BLaER1 treated with 17β-estradiol and CSF1 and Interleukin-3, amounts not matched to agents 10 nM and 100 nM (cell line): Measurements from ENCODE around the gene MEAK7.

Experiments used
- H3K27ac ChIP-seq, 11 experiments: shearing (Covaris generic); formaldehyde crosslinking; 2 replicates each; pipeline ENCODE4 v1.8.1; 2022
- H3K27me3 ChIP-seq, 11 experiments: shearing (Covaris generic); formaldehyde crosslinking; 2 replicates each; pipeline ENCODE4 v1.8.1; 2022
- H3K36me3 ChIP-seq, 11 experiments: shearing (Covaris generic); formaldehyde crosslinking; 2 replicates each; pipeline ENCODE4 v1.8.1; 2022
- H3K4me1 ChIP-seq, 10 experiments: shearing (Covaris generic); formaldehyde crosslinking; 2 replicates each; pipeline ENCODE4 v1.8.1; 2022
- H3K4me2 ChIP-seq, 11 experiments: shearing (Covaris generic); formaldehyde crosslinking; 2 replicates each; pipeline ENCODE4 v1.8.1; 2022
- H3K4me3 ChIP-seq, 10 experiments: shearing (Covaris generic); formaldehyde crosslinking; 2 replicates each; pipeline ENCODE4 v1.8.1; 2022
- H3K9ac ChIP-seq, 11 experiments: shearing (Covaris generic); formaldehyde crosslinking; 2 replicates each; pipeline ENCODE4 v1.8.1; 2022
- H3K9me3 ChIP-seq, 11 experiments: shearing (Covaris generic); formaldehyde crosslinking; replicated peaks in 1 of 11; 2 replicates each; pipeline ENCODE4 v1.8.1; 2022
- H4K20me1 ChIP-seq, 11 experiments: shearing (Covaris generic); formaldehyde crosslinking; 2 replicates each; pipeline ENCODE4 v1.8.1; 2022
- Cebpa-rat ChIP-seq, 11 experiments: shearing (Covaris generic); IDR thresholded peaks; 2 replicates each; pipeline ENCODE4 v1.8.1; 2022

MEAK7 gene

DNA sequence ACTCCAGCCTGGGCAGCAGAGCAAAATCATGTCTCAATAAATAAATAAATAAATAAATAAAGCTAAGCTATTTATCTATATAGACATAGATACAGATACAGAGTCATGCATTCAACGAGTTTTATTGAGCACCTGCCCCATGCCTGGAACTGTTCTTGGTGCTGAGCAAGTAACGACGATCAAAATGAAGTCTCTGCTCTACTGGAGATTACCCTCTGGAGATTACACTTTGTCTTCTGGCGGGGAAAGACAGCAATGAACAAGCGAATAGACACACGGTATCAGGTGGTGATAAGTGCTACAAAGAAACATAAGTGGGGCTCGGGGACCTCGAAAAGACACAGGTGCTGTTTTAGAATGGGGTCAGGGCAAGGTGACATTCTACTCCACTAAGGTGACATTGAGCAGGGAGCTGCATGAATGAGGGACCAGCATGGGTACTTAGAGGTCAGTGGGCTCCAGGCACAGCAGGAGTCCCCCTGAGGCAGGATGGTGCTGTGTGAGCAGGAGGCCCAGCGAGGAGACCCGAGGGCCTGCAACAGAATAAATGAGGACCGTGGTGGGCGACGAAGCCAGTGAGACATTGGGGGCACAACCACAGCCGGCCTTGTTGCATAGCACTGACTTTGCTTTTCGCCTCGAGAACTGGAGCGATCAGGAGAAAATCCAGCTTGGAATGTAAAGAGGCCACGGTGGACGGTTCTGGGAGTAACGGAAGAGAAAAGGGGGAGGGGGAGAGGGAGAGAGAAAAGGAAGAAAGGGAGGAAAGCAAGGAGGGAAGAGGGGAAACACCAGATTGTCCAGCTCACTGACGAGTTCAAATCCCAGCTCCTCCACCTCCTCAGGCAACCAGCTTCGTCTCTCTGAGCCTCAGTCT lies 42.4 kb upstream of the MEAK7 start:
- Histone ChIP-seq H3K9ac (no peak overlapping the region; a peak in 1 of 22 replicates), H3K4me3 (no peak overlapping the region), H3K27me3 (peaks cover 0 to 8% (median 0%) of the 10 kb centered on the region in 11 experiments; a peak in 3 of 22 replicates), H3K4me2 (peak overlapping the region; percentile 3 to 74 (median 55); a peak in 19 of 22 replicates), H3K36me3 (no peaks in the 10 kb centered on the region), H3K27ac (peak overlapping the region in 1 of 11 experiments; percentile 34; a peak in 1 of 22 replicates), H3K4me1 (peaks cover 40 to 71% (median 66%) of the 10 kb centered on the region in 10 experiments), H4K20me1 (no peaks in the 10 kb centered on the region), H3K9me3 (no peaks in the 10 kb centered on the region)
- no peak for TF ChIP-seq Cebpa-rat (IDR thresholded peaks at IDR 0.05)

DNA sequence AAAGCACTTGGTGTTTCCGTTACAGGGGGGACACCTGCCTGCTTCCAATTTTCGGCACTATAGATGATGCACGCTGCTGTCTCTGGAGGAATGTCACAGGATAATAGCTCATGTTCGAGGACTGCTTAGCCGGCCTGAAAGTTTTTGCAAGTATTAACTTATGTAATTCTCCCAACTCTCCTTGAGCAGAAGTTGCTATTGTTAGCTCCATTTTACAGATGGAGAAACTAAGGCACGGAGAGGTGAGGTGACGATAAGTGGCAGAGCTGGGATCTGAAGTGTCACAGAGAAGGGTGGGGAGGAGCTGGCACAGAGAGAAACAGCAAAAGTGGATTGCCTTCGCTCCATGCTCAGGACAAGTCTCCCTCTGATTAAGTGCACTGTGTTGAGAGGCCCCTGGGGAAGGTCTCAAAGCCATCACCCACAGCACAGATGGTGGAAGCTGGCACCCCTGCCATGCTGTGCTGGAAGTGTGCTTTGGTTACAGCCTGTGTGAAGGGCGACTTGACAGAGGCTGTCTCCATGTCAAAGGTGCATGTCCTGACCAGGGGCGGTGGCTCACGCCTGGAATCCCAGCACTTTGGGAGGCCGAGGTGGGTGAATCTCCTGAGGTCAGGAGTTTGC lies 40.8 kb upstream of the MEAK7 start:
- Histone ChIP-seq H3K4me3 (no peak overlapping the region), H3K4me2 (peak overlapping the region in 10 of 11 experiments; percentile 37 to 65 (median 50); a peak in 17 of 22 replicates), H3K27ac (no peak overlapping the region), H3K4me1 (peaks cover 30 to 66% (median 61%) of the 10 kb centered on the region in 10 experiments), H3K9ac (no peak overlapping the region), H3K9me3 (peaks cover 0 to 1% (median 0%) of the 10 kb centered on the region in 11 experiments; a peak in 1 of 22 replicates), H3K36me3 (no peaks in the 10 kb centered on the region), H4K20me1 (no peaks in the 10 kb centered on the region), H3K27me3 (peaks cover 0 to 8% (median 0%) of the 10 kb centered on the region in 11 experiments; a peak in 3 of 22 replicates)
- no peak for TF ChIP-seq Cebpa-rat (IDR thresholded peaks at IDR 0.05)

DNA sequence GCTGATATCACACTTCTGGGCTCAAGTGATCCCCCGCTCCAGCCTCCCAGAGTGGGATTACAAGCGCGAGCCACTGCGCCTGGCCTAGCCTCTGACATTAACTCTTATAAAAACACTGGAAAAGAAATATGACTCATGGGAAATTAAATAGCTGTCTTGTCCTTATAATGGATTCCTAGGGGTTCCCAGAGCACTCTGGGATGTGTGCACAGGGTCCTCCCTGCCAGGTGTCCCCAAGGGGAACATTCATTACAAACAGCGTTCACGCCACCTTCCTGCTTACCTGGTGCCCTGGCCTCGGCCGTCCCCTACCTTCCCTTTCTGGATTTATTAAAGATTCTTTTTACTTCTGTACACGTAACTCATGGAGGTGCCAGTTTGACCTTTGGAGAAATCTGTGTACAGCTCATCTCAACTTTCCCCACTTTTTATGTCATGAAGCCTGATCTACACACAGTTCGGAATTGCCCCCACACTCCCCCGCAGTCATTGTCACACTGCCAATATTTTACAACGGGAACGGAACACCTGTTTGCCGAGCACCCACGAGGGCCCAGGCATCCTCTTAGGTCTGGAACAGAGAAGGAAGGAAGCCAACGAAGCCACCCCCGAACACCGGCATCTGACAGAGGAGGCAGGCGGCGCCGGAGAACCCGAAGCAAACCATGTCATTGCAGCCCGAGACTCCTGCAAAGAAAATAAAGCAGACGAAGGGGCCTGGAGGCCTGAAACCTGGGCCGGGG lies 39.7 kb upstream of the MEAK7 start:
- Histone ChIP-seq H3K4me1 (peaks cover 20 to 56% (median 51%) of the 10 kb centered on the region in 10 experiments), H3K4me3 (no peak overlapping the region), H3K4me2 (peak overlapping the region; percentile 20 to 65 (median 44); a peak in 20 of 22 replicates), H3K36me3 (no peaks in the 10 kb centered on the region), H3K9me3 (peaks cover 0 to 9% (median 0%) of the 10 kb centered on the region in 11 experiments; a peak in 1 of 22 replicates), H4K20me1 (no peaks in the 10 kb centered on the region), H3K27me3 (peaks cover 0 to 8% (median 0%) of the 10 kb centered on the region in 11 experiments; a peak in 3 of 22 replicates), H3K9ac (no peak overlapping the region), H3K27ac (no peak overlapping the region)
- TF ChIP-seq Cebpa-rat (IDR thresholded peaks at IDR 0.05), result no peak

DNA sequence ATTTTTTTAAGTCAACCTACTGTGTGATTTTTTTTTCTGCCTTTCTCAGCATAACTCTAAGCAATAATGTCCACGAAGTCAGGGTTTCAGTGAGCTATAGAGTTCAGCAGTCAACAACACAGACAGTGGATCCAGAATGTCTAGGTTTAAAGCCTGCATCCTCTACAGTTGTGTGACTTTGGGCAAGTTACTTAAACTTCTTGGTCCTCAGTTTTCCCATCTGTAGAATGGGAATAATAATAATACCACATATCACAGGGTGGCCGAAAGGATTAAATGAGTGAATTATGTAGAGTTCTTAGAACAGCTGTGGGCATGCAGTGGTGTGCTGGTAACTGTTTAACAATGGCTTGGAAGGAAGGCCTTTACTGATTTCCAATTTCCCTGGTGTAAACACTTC lies 38.8 kb upstream of the MEAK7 start:
- no peak overlapping the region for H3K4me2 ChIP-seq
- H3K27ac ChIP-seq, result no peak overlapping the region
- TF ChIP-seq Cebpa-rat (IDR thresholded peaks at IDR 0.05), result no peak
- H3K4me1 ChIP-seq, result peaks cover 13 to 46% (median 42%) of the 10 kb centered on the region in 10 experiments
- no peaks in the 10 kb centered on the region for H4K20me1 ChIP-seq
- H3K27me3 ChIP-seq, result peaks cover 0 to 8% (median 0%) of the 10 kb centered on the region in 11 experiments; a peak in 3 of 22 replicates
- H3K4me3 ChIP-seq, result no peak overlapping the region
- H3K36me3 ChIP-seq, result no peaks in the 10 kb centered on the region
- peaks cover 0 to 9% (median 0%) of the 10 kb centered on the region in 11 experiments; a peak in 1 of 22 replicates for H3K9me3 ChIP-seq
- H3K9ac ChIP-seq, result no peak overlapping the region

DNA sequence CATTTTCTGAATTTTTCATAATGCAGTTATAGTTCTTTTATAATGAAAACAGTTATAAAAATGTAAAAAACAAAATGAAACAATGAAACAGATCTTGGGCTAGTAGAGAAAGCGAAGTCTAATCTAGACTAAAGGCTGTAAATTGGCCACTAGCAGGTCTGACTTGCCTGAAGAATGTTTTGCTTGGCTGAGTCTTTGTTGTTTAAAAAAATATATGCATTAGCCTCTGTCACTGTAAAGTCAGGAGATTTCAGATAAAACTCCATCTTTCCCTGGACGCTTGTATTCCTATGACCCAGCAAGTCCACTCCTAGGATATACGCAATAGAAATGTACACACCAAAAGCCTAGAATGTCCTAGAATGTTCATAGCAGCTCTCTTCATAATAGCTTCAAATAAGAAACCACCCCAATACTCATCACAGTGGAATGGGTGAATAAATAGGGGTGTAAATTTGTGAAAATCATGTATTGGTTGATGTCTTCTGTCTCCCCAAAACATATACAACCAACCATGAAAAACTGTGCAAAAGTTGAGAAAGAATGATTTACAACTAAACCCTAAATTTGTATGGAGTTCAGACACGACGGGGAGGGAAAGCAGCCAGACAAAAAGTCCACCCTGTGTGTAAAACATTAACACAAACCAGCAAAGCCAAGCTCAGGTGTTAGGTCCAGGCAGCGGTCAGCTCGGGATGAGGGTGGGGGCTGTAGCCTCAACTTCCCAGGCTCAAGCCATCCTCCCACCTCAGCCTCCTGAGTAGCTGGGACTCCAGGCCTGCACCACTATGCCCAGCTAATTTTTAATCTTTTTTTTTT lies 37.7 kb upstream of the MEAK7 start:
- Histone ChIP-seq H3K4me2 (no peak overlapping the region), H3K9ac (no peak overlapping the region)

DNA sequence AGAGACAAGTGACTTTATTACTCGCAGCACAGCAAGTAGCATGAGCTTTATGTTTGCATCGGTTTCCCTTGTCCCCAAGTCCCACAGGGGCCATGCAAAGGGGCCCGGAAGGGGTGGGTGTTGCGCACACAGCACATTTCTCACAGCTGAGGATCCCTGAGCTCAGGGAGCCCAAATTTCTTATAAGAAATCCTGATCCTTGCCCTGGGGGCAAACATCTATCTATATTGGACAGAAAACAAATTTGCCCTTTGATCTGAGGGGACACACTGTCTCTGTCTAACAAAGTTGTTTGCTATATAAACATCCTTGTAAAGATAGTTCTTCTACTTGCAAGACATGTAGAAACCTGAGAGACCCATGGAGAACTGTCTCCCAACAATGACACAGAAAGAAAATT lies 35.7 kb upstream of the MEAK7 start:
- no peak for TF ChIP-seq Cebpa-rat (IDR thresholded peaks at IDR 0.05)

More for the DNA sequence above, 37.7 kb upstream of the MEAK7 start:
- H4K20me1 ChIP-seq, result no peaks in the 10 kb centered on the region
- no peak for TF ChIP-seq Cebpa-rat (IDR thresholded peaks at IDR 0.05)
- H3K36me3 ChIP-seq, result no peaks in the 10 kb centered on the region
- H3K4me3 ChIP-seq, result no peak overlapping the region
- peaks cover 8 to 39% (median 36%) of the 10 kb centered on the region in 10 experiments for H3K4me1 ChIP-seq
- no peak overlapping the region for H3K27ac ChIP-seq
- H3K27me3 ChIP-seq, result peaks cover 0 to 8% (median 0%) of the 10 kb centered on the region in 11 experiments; a peak in 3 of 22 replicates
- H3K9me3 ChIP-seq, result peaks cover 0 to 9% (median 0%) of the 10 kb centered on the region in 11 experiments; a peak in 1 of 22 replicates

DNA sequence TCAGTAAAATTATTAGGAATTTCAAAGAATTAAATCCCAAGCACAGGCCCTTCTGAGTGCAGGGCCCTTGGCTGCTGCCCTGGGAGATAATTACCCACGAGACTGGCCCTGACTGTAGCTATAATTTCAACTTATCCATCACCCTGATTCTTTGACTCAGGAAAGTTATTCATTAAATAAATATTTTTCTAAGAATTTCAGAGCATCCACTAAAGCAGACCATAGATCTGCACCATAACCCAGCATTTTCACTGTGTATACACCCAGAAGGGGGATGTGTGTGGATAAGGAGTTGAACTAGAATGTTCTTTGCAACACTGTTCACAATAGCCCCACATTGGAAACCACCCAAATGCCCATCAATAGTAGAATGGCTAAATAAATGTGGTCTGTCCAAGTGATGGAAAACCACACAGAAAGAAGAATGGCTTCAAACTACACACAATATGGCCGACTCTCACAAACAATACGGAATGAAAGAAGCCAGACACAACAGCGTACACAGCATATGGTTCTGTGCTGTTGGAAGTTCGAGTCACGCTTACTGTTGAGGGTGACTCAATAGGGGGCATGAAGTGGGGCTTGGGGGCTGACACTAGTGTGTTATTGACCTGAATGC lies 33.9 kb upstream of the MEAK7 start:
- Histone ChIP-seq H3K4me3 (no peak overlapping the region), H3K4me2 (peak overlapping the region in 1 of 11 experiments; percentile 5; a peak in 1 of 22 replicates), H3K27ac (no peak overlapping the region), H3K4me1 (peaks cover 4 to 35% (median 17%) of the 10 kb centered on the region in 10 experiments; a peak in 19 of 20 replicates), H3K9ac (no peak overlapping the region), H3K36me3 (no peaks in the 10 kb centered on the region), H3K9me3 (peaks cover 0 to 9% (median 0%) of the 10 kb centered on the region in 11 experiments; a peak in 2 of 22 replicates), H4K20me1 (no peaks in the 10 kb centered on the region), H3K27me3 (no peaks in the 10 kb centered on the region)
- TF ChIP-seq Cebpa-rat (IDR thresholded peaks at IDR 0.05), result no peak

More for the DNA sequence above, 35.7 kb upstream of the MEAK7 start:
- H3K9me3 ChIP-seq, result peaks cover 0 to 9% (median 0%) of the 10 kb centered on the region in 11 experiments; a peak in 1 of 22 replicates
- H3K36me3 ChIP-seq, result no peaks in the 10 kb centered on the region
- peaks cover 11 to 33% (median 16%) of the 10 kb centered on the region in 10 experiments for H3K4me1 ChIP-seq
- H3K9ac ChIP-seq, result no peak overlapping the region
- H3K27me3 ChIP-seq, result peaks cover 0 to 8% (median 0%) of the 10 kb centered on the region in 11 experiments; a peak in 3 of 22 replicates
- H3K4me2 ChIP-seq, result no peak overlapping the region
- no peaks in the 10 kb centered on the region for H4K20me1 ChIP-seq
- H3K27ac ChIP-seq, result no peak overlapping the region
- H3K4me3 ChIP-seq, result no peak overlapping the region
